BLaER1 treated with 17β-estradiol and CSF1 and Interleukin-3, amounts not matched to agents 10 nM and 100 nM (cell line): Measurements from ENCODE around the gene RPH3AL.
A peak's percentile ranks its signal among the peaks of the same experiment; 100 is the strongest.

ENCODE experiments used
- H3K27ac ChIP-seq, 11 experiments: shearing (Covaris generic); formaldehyde crosslinking; 2 replicates each; pipeline ENCODE4 v1.8.1; 2022
- H3K27me3 ChIP-seq, 11 experiments: shearing (Covaris generic); formaldehyde crosslinking; 2 replicates each; pipeline ENCODE4 v1.8.1; 2022
- H3K36me3 ChIP-seq, 11 experiments: shearing (Covaris generic); formaldehyde crosslinking; 2 replicates each; pipeline ENCODE4 v1.8.1; 2022
- H3K4me1 ChIP-seq, 10 experiments: shearing (Covaris generic); formaldehyde crosslinking; 2 replicates each; pipeline ENCODE4 v1.8.1; 2022
- H3K4me2 ChIP-seq, 11 experiments: shearing (Covaris generic); formaldehyde crosslinking; 2 replicates each; pipeline ENCODE4 v1.8.1; 2022
- H3K4me3 ChIP-seq, 10 experiments: shearing (Covaris generic); formaldehyde crosslinking; 2 replicates each; pipeline ENCODE4 v1.8.1; 2022
- H3K9ac ChIP-seq, 11 experiments: shearing (Covaris generic); formaldehyde crosslinking; 2 replicates each; pipeline ENCODE4 v1.8.1; 2022
- H3K9me3 ChIP-seq, 11 experiments: shearing (Covaris generic); formaldehyde crosslinking; replicated peaks in 1 of 11; 2 replicates each; pipeline ENCODE4 v1.8.1; 2022
- H4K20me1 ChIP-seq, 11 experiments: shearing (Covaris generic); formaldehyde crosslinking; 2 replicates each; pipeline ENCODE4 v1.8.1; 2022
- Cebpa-rat ChIP-seq, 11 experiments: shearing (Covaris generic); IDR thresholded peaks; 2 replicates each; pipeline ENCODE4 v1.8.1; 2022

Gene RPH3AL

DNA sequence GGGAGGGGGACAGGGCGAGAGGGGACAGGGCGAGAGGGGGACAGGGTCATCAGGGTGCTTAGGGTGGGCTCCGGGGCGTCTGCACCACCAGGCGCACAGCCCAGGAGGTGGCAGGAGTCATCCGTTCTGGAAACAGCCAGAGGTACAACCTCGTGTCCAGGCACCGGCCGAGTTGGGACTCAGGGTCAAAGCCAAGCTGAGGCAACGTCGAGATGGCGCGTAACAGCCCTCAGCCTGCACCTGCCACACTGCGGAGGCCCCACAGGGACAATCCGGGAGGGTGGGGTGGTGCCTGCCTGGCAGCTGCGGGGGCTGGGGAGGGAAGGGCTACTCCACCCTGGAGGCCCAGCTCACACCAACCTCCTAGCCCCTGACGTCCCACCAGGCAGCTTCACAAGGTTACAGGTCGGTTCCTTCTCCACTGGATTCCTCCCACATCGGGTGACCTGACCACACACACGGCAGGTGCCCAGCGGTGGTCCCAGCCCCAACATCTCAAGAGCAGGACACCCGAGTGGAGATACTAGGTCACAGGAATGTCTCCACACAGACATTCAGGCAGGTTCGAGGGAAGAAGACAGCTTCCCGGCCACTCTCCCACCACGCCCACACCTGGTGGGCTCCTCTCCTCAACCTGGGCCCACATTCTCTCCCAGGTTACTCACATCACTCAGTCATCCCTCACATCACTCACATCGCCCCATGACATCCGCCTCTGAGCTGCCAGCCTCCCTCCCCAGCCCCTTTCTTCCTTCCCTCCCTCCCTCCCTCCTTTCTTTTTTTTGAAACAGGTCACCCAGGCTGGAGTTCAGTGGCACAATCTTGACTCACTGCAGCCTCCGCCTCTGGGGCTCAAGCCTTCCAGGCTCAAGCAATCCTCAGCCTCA is 47.3 kb downstream of the RPH3AL start:
- Histone ChIP-seq H3K36me3 (no peaks in the 10 kb centered on the region), H3K4me3 (no peak overlapping the region), H3K9ac (peak overlapping the region in 2 of 11 experiments; percentile 30 to 55; a peak in 3 of 22 replicates), H3K4me2 (peak overlapping the region in 9 of 11 experiments; percentile 46 to 82 (median 68); a peak in 18 of 22 replicates), H3K27ac (no peak overlapping the region; a peak in 1 of 22 replicates), H3K4me1 (peaks cover 40 to 87% (median 69%) of the 10 kb centered on the region in 10 experiments), H3K27me3 (peaks cover 0 to 31% (median 0%) of the 10 kb centered on the region in 11 experiments; a peak in 6 of 22 replicates), H4K20me1 (peaks cover 0 to 59% (median 12%) of the 10 kb centered on the region in 11 experiments; a peak in 11 of 22 replicates), H3K9me3 (no peaks in the 10 kb centered on the region)
- no peak for TF ChIP-seq Cebpa-rat (IDR thresholded peaks at IDR 0.05)

DNA sequence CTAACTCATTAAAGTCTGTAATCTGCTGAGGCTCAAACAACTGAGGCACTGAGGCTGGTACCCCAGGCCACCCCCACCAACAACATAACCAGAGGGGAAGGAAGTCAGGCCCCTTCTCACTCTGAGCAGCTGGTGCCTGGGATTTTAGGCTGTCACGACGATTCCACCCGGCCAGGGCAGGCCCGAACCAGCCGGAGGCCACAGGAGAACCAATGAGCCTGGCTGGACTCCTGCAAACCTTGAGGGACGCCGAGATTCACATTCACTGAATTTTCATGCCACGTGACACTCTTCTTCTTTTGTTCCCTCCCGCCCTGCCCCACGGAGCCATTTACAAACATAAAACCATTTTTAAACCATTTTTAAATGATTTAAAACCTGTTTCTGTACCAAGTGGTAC is 48.1 kb downstream of the RPH3AL start:
- H3K9me3 ChIP-seq, result no peaks in the 10 kb centered on the region
- peak overlapping the region in 8 of 11 experiments; percentile 2 to 60 (median 24); a peak in 10 of 22 replicates for H3K9ac ChIP-seq
- H4K20me1 ChIP-seq, result peaks cover 0 to 53% (median 12%) of the 10 kb centered on the region in 11 experiments; a peak in 11 of 22 replicates
- peaks cover 0 to 32% (median 0%) of the 10 kb centered on the region in 11 experiments; a peak in 6 of 22 replicates for H3K27me3 ChIP-seq
- no peak overlapping the region for H3K4me3 ChIP-seq
- H3K4me1 ChIP-seq, result peaks cover 40 to 83% (median 66%) of the 10 kb centered on the region in 10 experiments
- peak overlapping the region; percentile 48 to 93 (median 71) for H3K4me2 ChIP-seq
- peak overlapping the region in 6 of 11 experiments; percentile 15 to 62 (median 44); a peak in 8 of 22 replicates for H3K27ac ChIP-seq
- no peak for TF ChIP-seq Cebpa-rat (IDR thresholded peaks at IDR 0.05)
- H3K36me3 ChIP-seq, result no peaks in the 10 kb centered on the region

DNA sequence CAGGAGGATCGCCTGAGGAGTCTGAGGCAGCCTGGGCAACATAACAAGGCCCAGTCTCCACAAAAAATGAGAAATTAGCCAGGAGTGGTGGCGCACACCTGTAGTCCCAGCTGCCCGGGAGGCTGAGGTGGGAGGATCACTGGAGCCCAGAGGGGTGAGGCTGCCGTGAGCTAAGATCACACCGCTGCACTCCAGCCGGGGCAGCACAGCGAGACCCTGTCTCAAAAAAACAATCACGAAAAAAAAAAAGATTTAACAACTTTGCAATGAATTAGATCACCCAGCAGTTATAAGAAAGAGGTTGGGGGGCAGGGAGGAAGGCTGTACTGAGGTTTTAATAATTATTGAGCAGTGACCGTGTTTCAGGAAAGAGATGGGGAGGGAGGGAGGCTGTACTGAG is 49.4 kb downstream of the RPH3AL start:
- Histone ChIP-seq H4K20me1 (peaks cover 0 to 47% (median 12%) of the 10 kb centered on the region in 11 experiments; a peak in 10 of 22 replicates), H3K27me3 (peaks cover 0 to 41% (median 0%) of the 10 kb centered on the region in 11 experiments; a peak in 6 of 22 replicates), H3K4me1 (peaks cover 40 to 90% (median 79%) of the 10 kb centered on the region in 10 experiments)

DNA sequence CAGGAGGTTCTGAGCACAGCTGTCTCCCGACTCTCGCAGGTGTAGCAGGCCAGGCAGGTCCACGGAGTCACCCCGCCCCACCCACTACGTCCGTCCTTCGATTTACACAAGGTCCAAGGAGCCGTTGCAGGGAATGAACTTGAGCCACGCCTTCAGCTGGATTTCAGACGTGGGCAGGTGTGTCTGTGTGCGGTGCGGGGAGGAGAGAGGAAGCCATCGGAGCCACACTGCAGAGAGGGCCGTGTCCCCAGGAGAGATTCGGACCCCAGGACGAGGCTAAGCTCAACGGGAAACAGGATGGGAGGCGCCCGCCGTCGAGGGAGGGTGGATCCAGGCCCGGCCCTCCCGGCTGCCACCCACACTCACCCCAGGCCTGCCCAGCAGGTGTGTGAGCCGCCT is 50.3 kb downstream of the RPH3AL start:
- H3K27ac ChIP-seq, result peak overlapping the region in 8 of 11 experiments; percentile 47 to 77 (median 57); a peak in 15 of 22 replicates
- H3K4me3 ChIP-seq, result peak overlapping the region in 3 of 10 experiments; percentile 22 to 42 (median 33); a peak in 1 of 20 replicates
- H3K4me1 ChIP-seq, result peaks cover 40 to 92% (median 88%) of the 10 kb centered on the region in 10 experiments
- no peaks in the 10 kb centered on the region for H3K36me3 ChIP-seq
- no peaks in the 10 kb centered on the region for H3K9me3 ChIP-seq
- H4K20me1 ChIP-seq, result peaks cover 0 to 46% (median 13%) of the 10 kb centered on the region in 11 experiments; a peak in 10 of 22 replicates
- peaks cover 0 to 50% (median 1%) of the 10 kb centered on the region in 11 experiments; a peak in 10 of 22 replicates for H3K27me3 ChIP-seq
- TF ChIP-seq Cebpa-rat (IDR thresholded peaks at IDR 0.05), result no peak
- peak overlapping the region; percentile 61 to 89 (median 83) for H3K4me2 ChIP-seq
- peak overlapping the region in 10 of 11 experiments; percentile 24 to 69 (median 50); a peak in 16 of 22 replicates for H3K9ac ChIP-seq

More for the DNA sequence above, 49.4 kb downstream of the RPH3AL start:
- Histone ChIP-seq H3K9ac (no peak overlapping the region), H3K4me3 (no peak overlapping the region), H3K4me2 (peak overlapping the region in 10 of 11 experiments; percentile 61 to 89 (median 84); a peak in 19 of 22 replicates), H3K36me3 (no peaks in the 10 kb centered on the region), H3K9me3 (no peaks in the 10 kb centered on the region), H3K27ac (peak overlapping the region in 2 of 11 experiments; percentile 65 to 77; a peak in 2 of 22 replicates)
- no peak for TF ChIP-seq Cebpa-rat (IDR thresholded peaks at IDR 0.05)

DNA sequence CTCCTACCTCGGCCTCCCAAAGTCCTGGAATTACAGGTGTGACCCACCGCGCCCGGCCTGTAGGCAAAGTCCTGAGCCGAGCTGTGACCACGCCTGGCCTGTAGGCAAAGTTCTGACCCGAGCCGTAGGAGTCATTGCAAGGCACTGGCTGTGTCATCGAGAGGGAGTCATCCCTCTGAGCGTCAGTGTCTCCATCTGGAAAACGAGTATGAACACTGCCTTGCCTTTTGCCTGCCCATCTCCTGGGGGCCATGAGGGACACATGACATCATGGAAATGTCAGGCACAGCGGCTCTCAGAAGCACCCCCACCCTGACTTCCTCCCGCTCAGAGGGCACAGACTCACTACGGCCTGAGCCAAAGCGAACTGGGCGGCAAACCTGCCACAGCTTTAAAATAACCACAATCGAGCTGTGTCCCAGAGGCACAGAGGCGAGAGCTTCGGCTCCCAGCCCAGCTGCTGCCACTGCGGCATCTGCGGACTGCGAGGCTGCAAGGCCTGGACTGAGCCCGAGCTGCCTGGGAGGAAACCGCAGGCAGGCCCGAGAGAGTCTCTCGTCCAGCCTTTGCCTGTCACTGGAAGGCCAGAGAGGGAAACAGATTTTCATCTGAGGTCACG is 50.8 kb downstream of the RPH3AL start:
- Histone ChIP-seq H3K27ac (peak overlapping the region in 8 of 11 experiments; percentile 47 to 77 (median 62); a peak in 16 of 22 replicates), H4K20me1 (peaks cover 0 to 48% (median 15%) of the 10 kb centered on the region in 11 experiments; a peak in 10 of 22 replicates), H3K4me2 (peak overlapping the region; percentile 61 to 89 (median 83)), H3K4me3 (peak overlapping the region in 2 of 10 experiments; percentile 33 to 42; a peak in 1 of 20 replicates), H3K9ac (peak overlapping the region in 10 of 11 experiments; percentile 24 to 72 (median 52); a peak in 17 of 22 replicates), H3K9me3 (no peaks in the 10 kb centered on the region), H3K4me1 (peaks cover 39 to 94% (median 89%) of the 10 kb centered on the region in 10 experiments), H3K27me3 (peaks cover 0 to 55% (median 6%) of the 10 kb centered on the region in 11 experiments; a peak in 12 of 22 replicates), H3K36me3 (no peaks in the 10 kb centered on the region)
- no peak for TF ChIP-seq Cebpa-rat (IDR thresholded peaks at IDR 0.05)

DNA sequence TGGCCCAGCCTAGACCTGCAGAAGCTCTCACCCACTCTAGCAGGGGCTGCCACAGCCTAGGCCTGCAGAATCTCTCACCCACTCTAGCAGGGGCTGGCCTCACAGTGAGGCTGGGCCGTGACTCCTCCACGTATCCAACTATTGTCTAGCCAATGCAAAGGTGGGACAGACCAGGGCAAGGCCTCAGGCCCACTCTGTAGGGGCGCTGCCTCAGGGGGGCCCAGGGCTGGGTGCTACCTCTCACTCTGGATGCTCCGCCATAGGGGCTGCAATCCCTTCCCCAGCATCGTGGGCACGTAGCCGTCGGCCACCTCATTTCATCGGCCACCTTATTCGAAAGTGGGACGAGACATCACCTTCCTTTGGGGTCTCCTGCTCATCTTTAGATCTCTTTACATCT is 51.7 kb downstream of the RPH3AL start:
- no peak for TF ChIP-seq Cebpa-rat (IDR thresholded peaks at IDR 0.05)
- Histone ChIP-seq H3K4me2 (peak overlapping the region; percentile 61 to 89 (median 83); a peak in 19 of 22 replicates), H3K4me1 (peaks cover 32 to 90% (median 86%) of the 10 kb centered on the region in 10 experiments), H3K27ac (peak overlapping the region in 4 of 11 experiments; percentile 47 to 77 (median 65); a peak in 5 of 22 replicates), H3K27me3 (peaks cover 0 to 60% (median 13%) of the 10 kb centered on the region in 11 experiments; a peak in 13 of 22 replicates), H3K9me3 (no peaks in the 10 kb centered on the region), H4K20me1 (peaks cover 0 to 41% (median 13%) of the 10 kb centered on the region in 11 experiments; a peak in 10 of 22 replicates), H3K4me3 (no peak overlapping the region), H3K9ac (peak overlapping the region in 8 of 11 experiments; percentile 44 to 72 (median 55); a peak in 11 of 22 replicates), H3K36me3 (no peaks in the 10 kb centered on the region)

DNA sequence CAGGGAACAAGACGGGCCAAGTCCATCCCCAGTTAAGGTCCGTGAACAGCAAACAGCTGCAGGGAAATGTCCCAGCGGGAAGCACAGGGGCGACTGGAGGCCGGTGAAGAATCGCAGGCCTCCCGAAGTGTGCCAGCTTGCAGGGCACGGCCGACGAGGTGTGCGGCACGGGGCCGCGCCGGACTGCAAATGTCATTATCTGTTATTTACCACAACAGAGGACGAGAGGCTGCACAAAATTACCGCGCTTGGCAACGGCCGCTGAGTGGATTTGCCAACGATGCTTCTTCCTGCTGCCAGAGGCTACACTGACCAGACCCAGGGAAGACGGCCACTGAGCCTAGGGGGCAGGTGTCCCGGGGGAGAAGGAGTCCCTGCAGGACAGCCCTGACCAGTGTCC is 53.1 kb downstream of the RPH3AL start:
- TF ChIP-seq Cebpa-rat (IDR thresholded peaks at IDR 0.05), result no peak
- peak overlapping the region in 1 of 11 experiments; percentile 44; a peak in 2 of 22 replicates for H3K27ac ChIP-seq
- H3K27me3 ChIP-seq, result peaks cover 0 to 54% (median 13%) of the 10 kb centered on the region in 11 experiments; a peak in 13 of 22 replicates
- peak overlapping the region in 3 of 11 experiments; percentile 28 to 52 (median 31); a peak in 2 of 22 replicates for H3K9ac ChIP-seq
- H3K4me1 ChIP-seq, result peaks cover 26 to 80% (median 76%) of the 10 kb centered on the region in 10 experiments
- H3K4me3 ChIP-seq, result no peak overlapping the region
- H3K9me3 ChIP-seq, result no peaks in the 10 kb centered on the region
- H4K20me1 ChIP-seq, result peaks cover 0 to 41% (median 13%) of the 10 kb centered on the region in 11 experiments; a peak in 10 of 22 replicates
- H3K4me2 ChIP-seq, result peak overlapping the region in 9 of 11 experiments; percentile 26 to 97 (median 73); a peak in 17 of 22 replicates
- H3K36me3 ChIP-seq, result no peaks in the 10 kb centered on the region
